HepG2 (cell line): ENCODE results near the gene HSPE1.

ENCODE experiments used
- CEBPG ChIP-seq: IDR thresholded peaks from 2 replicates; pipeline ENCODE4 v1.6.1; 2016
- MAZ ChIP-seq, 2 experiments: sonication (generic) in 1 of 2; formaldehyde crosslinking in 1 of 2; IDR thresholded peaks; 2 replicates each; pipeline versions ENCODE4 v1.5.0 to v1.6.1; 2012 to 2020; ENCODE audit warnings: low read depth in 2 of 2, mild to moderate bottlenecking in 2 of 2, borderline replicate concordance in 1 of 2, improper control_type of control experiment in 1 of 2, low read length in 1 of 2, missing genetic modification reagents in 1 of 2, moderate library complexity in 1 of 2
- POLR2A ChIP-seq, 2 experiments: IDR thresholded peaks; 2 replicates each; pipeline ENCODE4 v1.6.1; 2011; ENCODE audit warnings: low read depth in 2 of 2, low read length in 2 of 2, mild to moderate bottlenecking in 1 of 2, moderate library complexity in 1 of 2; ENCODE audit not compliant: insufficient read depth in 1 of 2
- SKI ChIP-seq: fragments of 450-650 bp; IDR thresholded peaks from one replicate; pipeline ENCODE4 v1.6.1; 2018; ENCODE audit warnings: mild to moderate bottlenecking; ENCODE audit not compliant: partially characterized antibody
- TAF1 ChIP-seq: sonication (generic); formaldehyde crosslinking; IDR thresholded peaks from 2 replicates; pipeline ENCODE4 v1.4.0; 2020; ENCODE audit warnings: missing genetic modification reagents
- ZNF589 ChIP-seq: sonication (generic); formaldehyde crosslinking; conservative IDR thresholded peaks from 2 replicates; pipeline ENCODE4 v1.8.0; 2022; ENCODE audit warnings: mild to moderate bottlenecking, moderate library complexity, missing genetic modification reagents
- TF ChIP-seq, protein P1 (sequence below): sonication (generic); formaldehyde crosslinking; IDR thresholded peaks from 2 replicates; pipeline ENCODE4 v1.4.0; 2020; ENCODE audit warnings: missing genetic modification reagents, mild to moderate bottlenecking, borderline replicate concordance
- TF ChIP-seq, protein P2 (sequence below): sonication (generic); formaldehyde crosslinking; IDR thresholded peaks from 2 replicates; pipeline ENCODE4 v1.5.0; 2020; ENCODE audit warnings: mild to moderate bottlenecking, missing genetic modification reagents, moderate library complexity
- TF ChIP-seq, protein P3 (sequence below): sonication (generic); formaldehyde crosslinking; IDR thresholded peaks from 2 replicates; pipeline ENCODE4 v1.8.1; 2022; ENCODE audit warnings: mild to moderate bottlenecking, missing genetic modification reagents

DNA sequence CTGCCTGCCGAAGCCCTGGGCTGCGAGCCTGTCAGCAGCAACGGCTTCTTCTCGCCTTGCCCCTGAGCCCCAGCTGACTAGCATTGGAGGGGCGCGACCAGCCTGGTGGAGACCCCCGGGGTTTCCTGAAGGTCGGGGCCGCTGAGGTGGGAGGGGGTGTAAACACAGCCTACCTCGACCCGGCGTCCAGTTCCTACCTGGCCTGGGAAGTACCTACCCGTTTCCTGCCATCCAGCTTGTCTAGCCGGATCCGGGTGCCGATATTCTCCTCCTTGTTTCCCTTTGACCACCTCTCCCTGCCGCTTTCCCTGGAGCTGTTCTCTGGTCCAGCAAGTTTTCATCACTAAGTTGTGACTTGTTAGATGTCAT, 16.2 kb downstream of the HSPE1 start:
- TF ChIP-seq, protein P1, sequence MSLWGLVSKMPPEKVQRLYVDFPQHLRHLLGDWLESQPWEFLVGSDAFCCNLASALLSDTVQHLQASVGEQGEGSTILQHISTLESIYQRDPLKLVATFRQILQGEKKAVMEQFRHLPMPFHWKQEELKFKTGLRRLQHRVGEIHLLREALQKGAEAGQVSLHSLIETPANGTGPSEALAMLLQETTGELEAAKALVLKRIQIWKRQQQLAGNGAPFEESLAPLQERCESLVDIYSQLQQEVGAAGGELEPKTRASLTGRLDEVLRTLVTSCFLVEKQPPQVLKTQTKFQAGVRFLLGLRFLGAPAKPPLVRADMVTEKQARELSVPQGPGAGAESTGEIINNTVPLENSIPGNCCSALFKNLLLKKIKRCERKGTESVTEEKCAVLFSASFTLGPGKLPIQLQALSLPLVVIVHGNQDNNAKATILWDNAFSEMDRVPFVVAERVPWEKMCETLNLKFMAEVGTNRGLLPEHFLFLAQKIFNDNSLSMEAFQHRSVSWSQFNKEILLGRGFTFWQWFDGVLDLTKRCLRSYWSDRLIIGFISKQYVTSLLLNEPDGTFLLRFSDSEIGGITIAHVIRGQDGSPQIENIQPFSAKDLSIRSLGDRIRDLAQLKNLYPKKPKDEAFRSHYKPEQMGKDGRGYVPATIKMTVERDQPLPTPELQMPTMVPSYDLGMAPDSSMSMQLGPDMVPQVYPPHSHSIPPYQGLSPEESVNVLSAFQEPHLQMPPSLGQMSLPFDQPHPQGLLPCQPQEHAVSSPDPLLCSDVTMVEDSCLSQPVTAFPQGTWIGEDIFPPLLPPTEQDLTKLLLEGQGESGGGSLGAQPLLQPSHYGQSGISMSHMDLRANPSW (CRISPR knock-in tag): no peak
- no peak for TF ChIP-seq ZNF589 (CRISPR knock-in tag)
- TF ChIP-seq, protein P2, sequence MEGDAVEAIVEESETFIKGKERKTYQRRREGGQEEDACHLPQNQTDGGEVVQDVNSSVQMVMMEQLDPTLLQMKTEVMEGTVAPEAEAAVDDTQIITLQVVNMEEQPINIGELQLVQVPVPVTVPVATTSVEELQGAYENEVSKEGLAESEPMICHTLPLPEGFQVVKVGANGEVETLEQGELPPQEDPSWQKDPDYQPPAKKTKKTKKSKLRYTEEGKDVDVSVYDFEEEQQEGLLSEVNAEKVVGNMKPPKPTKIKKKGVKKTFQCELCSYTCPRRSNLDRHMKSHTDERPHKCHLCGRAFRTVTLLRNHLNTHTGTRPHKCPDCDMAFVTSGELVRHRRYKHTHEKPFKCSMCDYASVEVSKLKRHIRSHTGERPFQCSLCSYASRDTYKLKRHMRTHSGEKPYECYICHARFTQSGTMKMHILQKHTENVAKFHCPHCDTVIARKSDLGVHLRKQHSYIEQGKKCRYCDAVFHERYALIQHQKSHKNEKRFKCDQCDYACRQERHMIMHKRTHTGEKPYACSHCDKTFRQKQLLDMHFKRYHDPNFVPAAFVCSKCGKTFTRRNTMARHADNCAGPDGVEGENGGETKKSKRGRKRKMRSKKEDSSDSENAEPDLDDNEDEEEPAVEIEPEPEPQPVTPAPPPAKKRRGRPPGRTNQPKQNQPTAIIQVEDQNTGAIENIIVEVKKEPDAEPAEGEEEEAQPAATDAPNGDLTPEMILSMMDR (CRISPR knock-in tag): no peak
- TF ChIP-seq CEBPG: no peak
- TF ChIP-seq TAF1: no peak
- no peak for TF ChIP-seq SKI
- no peak for TF ChIP-seq MAZ (IDR thresholded peaks at IDR 0.05; ENCODE audit: borderline replicate concordance, low read depth, low read length)
- no peak for TF ChIP-seq MAZ (CRISPR knock-in tag; IDR thresholded peaks at IDR 0.05; ENCODE audit: low read depth)
- TF ChIP-seq POLR2A (IDR thresholded peaks at IDR 0.05; ENCODE audit: insufficient read depth in 1 of 2, low read depth in 2 of 2, low read length in 2 of 2): no peak
- TF ChIP-seq, protein P3, sequence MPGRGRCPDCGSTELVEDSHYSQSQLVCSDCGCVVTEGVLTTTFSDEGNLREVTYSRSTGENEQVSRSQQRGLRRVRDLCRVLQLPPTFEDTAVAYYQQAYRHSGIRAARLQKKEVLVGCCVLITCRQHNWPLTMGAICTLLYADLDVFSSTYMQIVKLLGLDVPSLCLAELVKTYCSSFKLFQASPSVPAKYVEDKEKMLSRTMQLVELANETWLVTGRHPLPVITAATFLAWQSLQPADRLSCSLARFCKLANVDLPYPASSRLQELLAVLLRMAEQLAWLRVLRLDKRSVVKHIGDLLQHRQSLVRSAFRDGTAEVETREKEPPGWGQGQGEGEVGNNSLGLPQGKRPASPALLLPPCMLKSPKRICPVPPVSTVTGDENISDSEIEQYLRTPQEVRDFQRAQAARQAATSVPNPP (CRISPR knock-in tag): no peak
